Activated CD4-positive, alpha-beta T cell treated with anti-CD3 and anti-CD28 coated beads, Interleukin-2, amount 50 U/mL, for 4 hours (primary cell): ENCODE results near the gene NAALADL2.
"Not testable (repeated sequence)": the region's sequence is repeated elsewhere in the genome, so short reads cannot be mapped to it uniquely, and the experiment has no call there.

ENCODE experiments used
- DNase-seq, 2 experiments: peaks; one replicate each; pipeline ENCODE4 v3.0.0-alpha.2; 2020

NAALADL2 gene

GRCh38 chr3:175526191-175526590, 667.1 kb downstream of the NAALADL2 start:
- no peak for DNase-seq

GRCh38 chr3:175526609-175527280, 667.6 kb downstream of the NAALADL2 start:
- no peak for DNase-seq

GRCh38 chr3:175528693-175529092, 669.6 kb downstream of the NAALADL2 start:
- DNase-seq = not testable (repeated sequence)

- no peak for DNase-seq
Measured at GRCh38 chr3:175535351-175535750, 676.2 kb downstream of the NAALADL2 start.

- DNase-seq = no peak
Measured at GRCh38 chr3:175546115-175546514, 687.0 kb downstream of the NAALADL2 start.

GRCh38 chr3:175552929-175553328, 693.8 kb downstream of the NAALADL2 start:
- DNase-seq = no peak

- no peak for DNase-seq
Measured at GRCh38 chr3:175554801-175555200, 695.7 kb downstream of the NAALADL2 start.

GRCh38 chr3:175558261-175558660, 699.1 kb downstream of the NAALADL2 start:
- DNase-seq = no peak

GRCh38 chr3:175564363-175564762, 705.2 kb downstream of the NAALADL2 start:
- DNase-seq = no peak

GRCh38 chr3:175571096-175571495, 712.0 kb downstream of the NAALADL2 start:
- no peak for DNase-seq

GRCh38 chr3:175573226-175573625, 714.1 kb downstream of the NAALADL2 start:
- DNase-seq = no peak

- DNase-seq = no peak
Measured at GRCh38 chr3:175580318-175580717, 721.2 kb downstream of the NAALADL2 start.

GRCh38 chr3:175585898-175586297, 726.8 kb downstream of the NAALADL2 start:
- no peak for DNase-seq

GRCh38 chr3:175590745-175591144, 731.6 kb downstream of the NAALADL2 start:
- DNase-seq = no peak

- no peak for DNase-seq
Measured at GRCh38 chr3:175591375-175591774, 732.2 kb downstream of the NAALADL2 start.

- DNase-seq = no peak
Measured at GRCh38 chr3:175593331-175593730, 734.2 kb downstream of the NAALADL2 start.

GRCh38 chr3:175598740-175599139, 739.6 kb downstream of the NAALADL2 start:
- no peak for DNase-seq

- DNase-seq = no peak
Measured at GRCh38 chr3:175601521-175601920, 742.4 kb downstream of the NAALADL2 start.

- no peak for DNase-seq
Measured at GRCh38 chr3:175605851-175606250, 746.7 kb downstream of the NAALADL2 start.

- no peak for DNase-seq
Measured at GRCh38 chr3:175606650-175607318, 747.6 kb downstream of the NAALADL2 start.

- DNase-seq = no peak
Measured at GRCh38 chr3:175608356-175608755, 749.2 kb downstream of the NAALADL2 start.

- DNase-seq = no peak
Measured at GRCh38 chr3:175608911-175609310, 749.8 kb downstream of the NAALADL2 start.

GRCh38 chr3:175612487-175613196, 753.5 kb downstream of the NAALADL2 start:
- DNase-seq = no peak

GRCh38 chr3:175614107-175614506, 755.0 kb downstream of the NAALADL2 start:
- DNase-seq = not testable (repeated sequence)
